Gastrocnemius medialis (tissue), 4 donors: Measurements from ENCODE around the gene PEMT. TPM values are rescaled to one million over a fixed set of nuclear protein-coding genes. Genes with fewer than 3 reads are reported as not detected.
A peak's percentile ranks its signal among the peaks of the same experiment; 100 is the strongest.

Experiments
- ATAC-seq, 2 donors: fragments of 150-250 bp; one replicate each; pipeline ENCODE4 v1.9.1; 2016
- DNase-seq, 2 donors: peaks; one replicate each; pipeline ENCODE4 v3.0.0-alpha.2; 2019
- H3K27ac ChIP-seq, 4 donors: fragments of 200-600 bp; sonication (generic); 1 replicate in 1 of 4; 2 replicates in 3 of 4; pipeline ENCODE4 v1.5.1; 2016 to 2018; ENCODE audit warnings: mild to moderate bottlenecking in 2 of 4, moderate library complexity in 1 of 4
- H3K27me3 ChIP-seq, 3 donors: fragments of 200-600 bp; sonication (generic) in 2 of 3; 1 replicate in 1 of 3; 2 replicates in 2 of 3; pipeline versions ENCODE4 v1.5.1 to v1.6.0; 2016 to 2019; ENCODE audit warnings: mild to moderate bottlenecking in 1 of 3, moderate library complexity in 1 of 3
- H3K36me3 ChIP-seq, 2 donors: fragments of 200-600 bp; sonication (generic) in 1 of 2; one replicate each; pipeline ENCODE4 v1.5.1; 2017 to 2018
- H3K4me1 ChIP-seq, 2 donors: fragments of 200-600 bp; sonication (generic) in 1 of 2; one replicate each; pipeline ENCODE4 v1.5.1; 2016 to 2017; ENCODE audit warnings: mild to moderate bottlenecking in 2 of 2
- H3K4me3 ChIP-seq, 4 donors: fragments of 200-600 bp; sonication (generic) in 3 of 4; 1 replicate in 1 of 4; 2 replicates in 3 of 4; pipeline ENCODE4 v1.5.1; 2016 to 2019; ENCODE audit warnings: mild to moderate bottlenecking in 2 of 4
- H3K9me3 ChIP-seq, 3 donors: fragments of 200-600 bp; sonication (generic) in 2 of 3; 1 replicate in 1 of 3; 2 replicates in 2 of 3; pipeline ENCODE4 v1.5.1; 2016 to 2019
- POLR2A ChIP-seq, 2 donors: fragments of 450-650 bp; IDR thresholded peaks; one replicate each; pipeline ENCODE4 v1.6.1; 2017; ENCODE audit warnings: antibody characterized with exemption in 2 of 2, mild to moderate bottlenecking in 2 of 2, moderate library complexity in 2 of 2
- in situ Hi-C, 4 donors: fragments of 200-750 bp; cut with MboI; loops; one replicate each; pipeline versions ENCODE4 v1.15.0 to v1.8.0; 2017; ENCODE audit warnings: low sequenced_read_pairs in 4 of 4
- intact Hi-C: fragments of 100-400 bp; cut with DNase I; formaldehyde crosslinking; loops from one replicate; pipeline ENCODE4 v1.15.1; 2023; ENCODE audit warnings: low total_unique reads
- total RNA-seq, 4 donors: library from RNA; depleted of rRNA; stranded (reverse); fragments of >200 nt; gene quantifications; one replicate each; pipeline versions ENCODE4 v1.1.0 to v1.2.3, GENCODE V29; 2016
- TF ChIP-seq, protein P1 (sequence below), 5 experiments: fragments of 450-650 bp in 3 of 5; fragments of 200-600 bp in 2 of 5; sonication (generic) in 2 of 5; IDR thresholded peaks in 4 of 5; conservative IDR thresholded peaks in 1 of 5; 1 replicate in 4 of 5; 2 replicates in 1 of 5; pipeline ENCODE4 v1.5.1; 2016 to 2019; ENCODE audit warnings: antibody characterized with exemption in 5 of 5, mild to moderate bottlenecking in 3 of 5, moderate library complexity in 3 of 5

Gene PEMT
- total RNA-seq, 4 donors from 2014 or later: 32.8 to 48.2 (median 34.2) TPM

DNA sequence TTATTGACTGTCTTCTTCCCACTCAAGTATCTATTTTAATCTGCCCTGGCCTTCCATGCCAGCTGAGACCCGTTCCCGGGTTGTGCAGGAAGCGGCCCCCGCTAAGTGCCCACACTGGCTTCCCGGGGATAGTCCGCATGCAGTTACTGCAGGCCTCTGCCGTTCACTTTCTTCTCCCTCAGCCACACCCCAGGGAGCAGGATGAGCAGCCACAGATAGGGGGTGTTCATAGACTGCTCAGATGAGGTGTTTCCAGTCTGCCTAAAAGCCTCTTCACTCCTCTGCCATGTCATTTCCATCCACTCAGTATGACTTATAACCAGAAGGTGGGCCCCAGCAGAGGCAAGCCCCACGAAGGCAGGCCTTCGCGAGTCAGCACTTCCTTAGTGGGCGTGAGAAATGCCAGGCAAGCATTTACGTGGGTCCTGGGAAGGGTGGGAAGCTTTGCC lies 107.0 kb downstream of the PEMT start:
- peak in 1 of 2 donors; percentile 21 for ATAC-seq
- in situ Hi-C loops (no loop called here), intact Hi-C loops (no loop called here)
- H3K27ac ChIP-seq: peak overlapping the region in 3 of 4 donors; percentile 36 to 61 (median 58)
- peaks cover 37 to 64% of the 10 kb centered on the region in 2 donors for H3K4me1 ChIP-seq
- H3K36me3 ChIP-seq: peaks cover 0 to 15% of the 10 kb centered on the region in 2 donors
- H3K27me3 ChIP-seq: no peaks in the 10 kb centered on the region
- no peak overlapping the region for H3K4me3 ChIP-seq
- TF ChIP-seq, protein P1, sequence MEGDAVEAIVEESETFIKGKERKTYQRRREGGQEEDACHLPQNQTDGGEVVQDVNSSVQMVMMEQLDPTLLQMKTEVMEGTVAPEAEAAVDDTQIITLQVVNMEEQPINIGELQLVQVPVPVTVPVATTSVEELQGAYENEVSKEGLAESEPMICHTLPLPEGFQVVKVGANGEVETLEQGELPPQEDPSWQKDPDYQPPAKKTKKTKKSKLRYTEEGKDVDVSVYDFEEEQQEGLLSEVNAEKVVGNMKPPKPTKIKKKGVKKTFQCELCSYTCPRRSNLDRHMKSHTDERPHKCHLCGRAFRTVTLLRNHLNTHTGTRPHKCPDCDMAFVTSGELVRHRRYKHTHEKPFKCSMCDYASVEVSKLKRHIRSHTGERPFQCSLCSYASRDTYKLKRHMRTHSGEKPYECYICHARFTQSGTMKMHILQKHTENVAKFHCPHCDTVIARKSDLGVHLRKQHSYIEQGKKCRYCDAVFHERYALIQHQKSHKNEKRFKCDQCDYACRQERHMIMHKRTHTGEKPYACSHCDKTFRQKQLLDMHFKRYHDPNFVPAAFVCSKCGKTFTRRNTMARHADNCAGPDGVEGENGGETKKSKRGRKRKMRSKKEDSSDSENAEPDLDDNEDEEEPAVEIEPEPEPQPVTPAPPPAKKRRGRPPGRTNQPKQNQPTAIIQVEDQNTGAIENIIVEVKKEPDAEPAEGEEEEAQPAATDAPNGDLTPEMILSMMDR (IDR thresholded peaks at IDR 0.05 in 4 of 5, conservative IDR thresholded peaks at IDR 0.05 in 1 of 5): no peak
- no peak for TF ChIP-seq POLR2A (IDR thresholded peaks at IDR 0.05)
- DNase-seq: no peak
- no peaks in the 10 kb centered on the region for H3K9me3 ChIP-seq

DNA sequence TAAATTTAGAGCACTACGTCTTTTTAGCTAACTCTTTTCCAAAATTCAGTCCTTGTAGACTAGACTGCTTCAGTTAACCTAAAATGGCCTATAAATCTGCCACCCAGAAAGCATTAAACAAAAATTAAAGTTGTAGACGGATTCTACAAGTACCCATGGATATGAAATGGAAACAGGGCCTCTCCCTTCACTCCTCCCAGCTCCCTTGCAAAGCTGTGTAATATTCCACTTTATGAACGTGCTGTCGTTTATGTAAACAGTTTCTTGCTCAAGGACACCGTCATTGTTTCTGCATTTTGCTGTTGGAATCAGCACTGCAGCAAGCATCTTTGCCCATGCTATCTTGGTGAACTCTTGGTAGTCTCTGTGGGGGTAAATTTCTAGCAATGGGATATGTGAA lies 109.6 kb downstream of the PEMT start:
- Histone ChIP-seq H3K27ac (peak overlapping the region in 2 of 4 donors; percentile 36 to 39), H3K4me1 (peaks cover 60 to 79% of the 10 kb centered on the region in 2 donors), H3K36me3 (peaks cover 0 to 7% of the 10 kb centered on the region in 2 donors), H3K9me3 (no peaks in the 10 kb centered on the region), H3K4me3 (no peak overlapping the region), H3K27me3 (no peaks in the 10 kb centered on the region)
- intact Hi-C loops: no loop called here
- no peak for TF ChIP-seq POLR2A (IDR thresholded peaks at IDR 0.05)
- TF ChIP-seq, protein P1 (IDR thresholded peaks at IDR 0.05 in 4 of 5, conservative IDR thresholded peaks at IDR 0.05 in 1 of 5): no peak
- no peak for ATAC-seq
- DNase-seq: no peak
- in situ Hi-C loops: no loop called here

DNA sequence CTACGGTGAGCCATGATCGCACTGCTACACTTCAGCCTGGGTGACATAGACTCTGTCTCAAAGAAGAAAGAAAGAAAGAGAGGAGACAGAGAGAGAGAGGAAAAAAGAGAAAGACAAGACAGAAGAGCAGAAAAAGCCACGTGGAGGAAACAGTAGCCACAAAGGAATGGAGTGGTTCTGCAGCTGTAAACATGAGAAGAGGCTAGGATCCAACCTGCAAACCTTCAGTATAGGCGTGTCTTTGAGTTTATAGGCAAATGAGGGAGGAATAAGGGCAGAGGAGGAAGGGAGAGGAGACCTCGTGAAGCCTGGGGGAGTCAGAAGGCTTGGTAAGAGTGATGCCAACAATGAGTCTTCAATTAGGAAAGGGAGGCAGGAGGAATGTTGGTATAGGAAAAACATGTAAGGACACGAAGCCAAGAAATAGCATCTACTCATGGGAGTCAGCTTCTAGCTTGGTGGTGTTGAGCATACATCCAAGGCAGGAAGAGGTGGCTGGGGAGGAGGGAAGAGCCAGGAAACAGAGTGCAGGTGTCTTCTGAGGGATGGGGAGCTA lies 110.8 kb downstream of the PEMT start:
- TF ChIP-seq, protein P1 (IDR thresholded peaks at IDR 0.05 in 4 of 5, conservative IDR thresholded peaks at IDR 0.05 in 1 of 5): no peak
- no peak for TF ChIP-seq POLR2A (IDR thresholded peaks at IDR 0.05)
- Histone ChIP-seq H3K36me3 (peaks cover 0 to 7% of the 10 kb centered on the region in 2 donors), H3K27me3 (no peaks in the 10 kb centered on the region), H3K27ac (peak overlapping the region; percentile 31 to 98 (median 94)), H3K4me3 (no peak overlapping the region), H3K4me1 (peaks cover 51 to 74% of the 10 kb centered on the region in 2 donors), H3K9me3 (no peaks in the 10 kb centered on the region)
- intact Hi-C loops (no loop called here), in situ Hi-C loops (no loop called here)
- no peak for ATAC-seq
- DNase-seq: no peak

DNA sequence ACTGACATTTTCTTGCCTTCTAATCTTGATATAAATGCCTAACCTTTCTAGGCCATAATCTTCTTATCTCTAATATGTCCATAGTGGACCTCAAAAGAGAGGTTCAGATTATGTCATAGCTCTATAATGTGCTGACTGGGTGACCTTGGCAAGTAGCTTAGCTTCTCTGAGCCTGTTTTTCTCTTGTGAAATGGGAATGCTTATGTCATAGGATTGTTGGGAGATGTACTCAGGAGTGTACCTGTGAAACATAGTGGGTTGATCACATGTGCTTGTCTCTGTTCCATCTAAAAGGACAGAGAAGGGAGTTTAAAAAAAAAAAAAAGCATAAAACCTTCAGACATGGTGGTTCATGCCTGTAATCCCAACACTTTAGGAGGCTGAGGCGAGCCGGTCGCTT lies 112.3 kb downstream of the PEMT start:
- in situ Hi-C loops: loop anchor here in 1 of 4 donors (10.0 kb wide), 2 partner anchors 106 to 124 kb away; no protein-coding TSS in a partner anchor
- no peaks in the 10 kb centered on the region for H3K9me3 ChIP-seq
- no peak for DNase-seq
- H3K4me3 ChIP-seq: no peak overlapping the region
- peak overlapping the region; percentile 89 to 99 (median 98) for H3K27ac ChIP-seq
- H3K36me3 ChIP-seq: peaks cover 0 to 7% of the 10 kb centered on the region in 2 donors
- H3K27me3 ChIP-seq: no peaks in the 10 kb centered on the region
- TF ChIP-seq, protein P1 (IDR thresholded peaks at IDR 0.05 in 4 of 5, conservative IDR thresholded peaks at IDR 0.05 in 1 of 5): no peak
- no peak for TF ChIP-seq POLR2A (IDR thresholded peaks at IDR 0.05)
- H3K4me1 ChIP-seq: peaks cover 46 to 61% of the 10 kb centered on the region in 2 donors
- ATAC-seq: peak in 1 of 2 donors; percentile 33
- intact Hi-C loops: loop anchor here (5.0 kb wide), 3 partner anchors 88 to 197 kb away; partner anchors contain the start of gene COPS3
